A549 (cell line): ENCODE measurements around the gene C8A. TPM values are rescaled to one million over a fixed set of nuclear protein-coding genes. Genes with fewer than 3 reads are reported as not detected.
A peak's percentile ranks its signal among the peaks of the same experiment; 100 is the strongest.

Experiments
- ATAC-seq, 2 experiments: fragments of 200-7000 bp in 1 of 2; fragments of >200 bp in 1 of 2; cut with Nextera tagmentation in 1 of 2; cut with Tn5 transposase in 1 of 2; 3 replicates each; pipeline versions ENCODE4 v1.8.0 to v1.9.1; 2018 to 2020; ENCODE audit warnings: mild to moderate bottlenecking in 1 of 2, moderate library complexity in 1 of 2
- CTCF ChIA-PET: fragments of 300-600 bp; sonication (Branson Sonifier 250); formaldehyde crosslinking; extraction: SDS; loops from one replicate; lab custom pipeline; 2021; ENCODE audit warnings: antibody characterized with exemption, inconsistent platforms; lab: Yijun Ruan, JAX
- POLR2A ChIA-PET: fragments of 350-600 bp; formaldehyde crosslinking; extraction: SDS; loops from one replicate; lab custom pipeline; 2021; ENCODE audit warnings: antibody characterized with exemption, inconsistent platforms; lab: Yijun Ruan, JAX
- DNase-seq, 2 experiments: peaks; one replicate each; pipeline versions ENCODE4 v3.0.0 to v3.0.0-alpha.2; 2011 to 2016; ENCODE audit warnings: low read depth in 1 of 2, low spot score in 1 of 2
- FAIRE-seq: peaks from 2 replicates; lab custom pipeline; 2011; peaks lifted over from hg19 to GRCh38; lab: Jason Lieb, UNC
- H3K27ac ChIP-seq, 2 experiments: fragments of >200 bp; sonication (Bioruptor Twin); formaldehyde crosslinking; 3 replicates each; pipeline ENCODE4 v1.5.1; 2016 to 2017
- H3K4me1 ChIP-seq: fragments of >200 bp; sonication (Bioruptor Twin); formaldehyde crosslinking; 3 replicates; pipeline ENCODE4 v1.6.1; 2016
- H3K4me2 ChIP-seq: fragments of >200 bp; sonication (Bioruptor Twin); formaldehyde crosslinking; 3 replicates; pipeline ENCODE4 v1.6.1; 2016
- H3K4me3 ChIP-seq: fragments of >200 bp; sonication (Bioruptor Twin); formaldehyde crosslinking; 3 replicates; pipeline ENCODE4 v1.5.1; 2016
- H3K9me3 ChIP-seq: fragments of >200 bp; sonication (Bioruptor Twin); formaldehyde crosslinking; 3 replicates; pipeline ENCODE4 v1.6.1; 2016
- BHLHE40 ChIP-seq: IDR thresholded peaks from 2 replicates; pipeline ENCODE4 v1.6.1; 2012; ENCODE audit warnings: low read depth, low read length, inconsistent platforms
- CHD2 ChIP-seq: fragments of 150-350 bp; IDR thresholded peaks from 2 replicates; pipeline ENCODE4 v1.6.1; 2014; ENCODE audit warnings: low read length; ENCODE audit not compliant: partially characterized antibody
- ESRRA ChIP-seq: fragments of 150-350 bp; IDR thresholded peaks from 2 replicates; pipeline ENCODE4 v1.6.1; 2014; ENCODE audit warnings: mild to moderate bottlenecking, low read length, borderline replicate concordance
- FOSL2 ChIP-seq, 2 experiments: fragments of 450-650 bp in 1 of 2; fragments of >200 bp in 1 of 2; sonication (Bioruptor Twin) in 1 of 2; formaldehyde crosslinking; IDR thresholded peaks; 2 replicates each; pipeline versions ENCODE4 v1.5.0 to v1.6.1; 2016 to 2020; ENCODE audit warnings: mild to moderate bottlenecking in 1 of 2, moderate library complexity in 1 of 2
- HES2 ChIP-seq: fragments of >200 bp; sonication (Bioruptor Twin); formaldehyde crosslinking; IDR thresholded peaks from 2 replicates; pipeline ENCODE4 v1.6.1; 2016
- HEYL ChIP-seq: fragments of 250-450 bp; sonication (Bioruptor Pico); IDR thresholded peaks from 2 replicates; pipeline ENCODE4 v1.8.0; 2021; ENCODE audit warnings: mild to moderate bottlenecking, moderate library complexity
- HOXB13 ChIP-seq: fragments of 250-450 bp; sonication (Bioruptor Pico); IDR thresholded peaks from 2 replicates; pipeline ENCODE4 v1.5.0; 2020; ENCODE audit warnings: low read depth, mild to moderate bottlenecking, moderate library complexity
- KDM5A ChIP-seq: fragments of 200-600 bp; sonication (generic); IDR thresholded peaks from 2 replicates; pipeline ENCODE4 v1.6.1; 2016; ENCODE audit warnings: antibody characterized with exemption, mild to moderate bottlenecking
- NFE2L2 ChIP-seq: fragments of 150-350 bp; conservative IDR thresholded peaks from 2 replicates; pipeline ENCODE4 v1.6.1; 2014; ENCODE audit warnings: low read length
- PBX3 ChIP-seq: IDR thresholded peaks from 2 replicates; pipeline ENCODE4 v1.6.1; 2012
- POLR2A ChIP-seq: IDR thresholded peaks from 2 replicates; pipeline ENCODE4 v1.6.1; 2012; ENCODE audit warnings: mild to moderate bottlenecking, low read length
- POLR2AphosphoS2 ChIP-seq: conservative IDR thresholded peaks from 2 replicates; pipeline ENCODE4 v1.6.1; 2012; ENCODE audit warnings: low read length, improper control_type of control experiment, inconsistent platforms
- RAD21 ChIP-seq, 2 experiments: fragments of >200 bp in 1 of 2; sonication (Bioruptor Twin) in 1 of 2; formaldehyde crosslinking in 1 of 2; IDR thresholded peaks in 1 of 2; conservative IDR thresholded peaks in 1 of 2; 2 replicates in 1 of 2; 3 replicates in 1 of 2; pipeline ENCODE4 v1.6.1; 2012 to 2018; ENCODE audit warnings: inconsistent platforms in 1 of 2
- RARB ChIP-seq: fragments of 250-450 bp; sonication (Bioruptor Pico); IDR thresholded peaks from 2 replicates; pipeline ENCODE4 v1.8.0; 2021; ENCODE audit warnings: mild to moderate bottlenecking, moderate library complexity
- RCOR1 ChIP-seq: fragments of 150-350 bp; IDR thresholded peaks from 2 replicates; pipeline ENCODE4 v1.6.1; 2014; ENCODE audit warnings: antibody characterized with exemption, low read length, low read depth
- REST ChIP-seq: fragments of 200-600 bp; sonication (generic); IDR thresholded peaks from 2 replicates; pipeline ENCODE4 v1.6.1; 2016; ENCODE audit warnings: antibody characterized with exemption, mild to moderate bottlenecking, moderate library complexity
- RNF2 ChIP-seq: fragments of 200-600 bp; sonication (generic); IDR thresholded peaks from 2 replicates; pipeline ENCODE4 v1.6.1; 2016; ENCODE audit warnings: low read depth, mild to moderate bottlenecking, antibody characterized with exemption, moderate library complexity, borderline replicate concordance
- SMC3 ChIP-seq: fragments of >200 bp; sonication (Bioruptor Twin); formaldehyde crosslinking; IDR thresholded peaks from 3 replicates; pipeline ENCODE4 v1.6.1; 2018; ENCODE audit warnings: inconsistent platforms
- TFCP2L1 ChIP-seq: fragments of 250-450 bp; sonication (Bioruptor Pico); IDR thresholded peaks from 2 replicates; pipeline ENCODE4 v1.5.0; 2021; ENCODE audit warnings: mild to moderate bottlenecking
- TP53 ChIP-seq: fragments of 250-450 bp; sonication (Bioruptor Pico); IDR thresholded peaks from 2 replicates; pipeline ENCODE4 v1.5.0; 2021; ENCODE audit warnings: mild to moderate bottlenecking, moderate library complexity
- USF2 ChIP-seq: fragments of 450-650 bp; IDR thresholded peaks from 2 replicates; pipeline ENCODE4 v1.6.1; 2014; ENCODE audit warnings: antibody characterized with exemption
- ZFP36 ChIP-seq: fragments of 450-650 bp; IDR thresholded peaks from 2 replicates; pipeline ENCODE4 v1.6.1; 2014; ENCODE audit warnings: borderline replicate concordance; ENCODE audit not compliant: partially characterized antibody
- ZNF302 ChIP-seq: fragments of 250-450 bp; sonication (Bioruptor Pico); IDR thresholded peaks from 2 replicates; pipeline ENCODE4 v1.9.0; 2021; ENCODE audit warnings: inconsistent platforms, mild to moderate bottlenecking, moderate library complexity
- WGBS: methylation state at CpG from one replicate; pipeline ENCODE4 v1.1.6; 2017; ENCODE audit errors: missing lambda C conversion rate; 5-methylcytosine and 5-hydroxymethylcytosine counted together
- polyA plus RNA-seq, 4 experiments: library from polyadenylated mRNA; depleted of rRNA in 3 of 4; stranded (reverse); fragments of >200 nt; fragmentation: RNase III in 1 of 4; extraction: RNeasy Plus Mini Kit Qiagen cat#74134 plus additional on column Dnase treatment in 1 of 4; gene quantifications; 2 replicates in 3 of 4; 3 replicates in 1 of 4; pipeline ENCODE4 v1.2.3, GENCODE V29; 2011 to 2017

Gene C8A
- polyA plus RNA-seq, 2 of the 4 experiments (the other 2 are of a cell fraction): not detected

- H3K9me3 ChIP-seq: no peaks in the 10 kb centered on the region
- no peak overlapping the region for H3K4me3 ChIP-seq
- no peak for FAIRE-seq
- CTCF ChIA-PET: interaction anchor here (0.8 to 3.0 kb wide), 20 partner anchors 9 to 1825 kb away, joined by 3 to 13 read pairs (median 4); no protein-coding TSS in a partner anchor
- TF ChIP-seq TFCP2L1: no peak
- TF ChIP-seq REST: no peak
- no peak for TF ChIP-seq POLR2A
- TF ChIP-seq HOXB13 (CRISPR knock-in tag): no peak
- TF ChIP-seq RCOR1: no peak
- no peak for TF ChIP-seq NFE2L2
- TF ChIP-seq PBX3: no peak
- TF ChIP-seq HES2: no peak
- no peak for TF ChIP-seq ESRRA
- no peak for TF ChIP-seq USF2
- TF ChIP-seq RARB (CRISPR knock-in tag): no peak
- TF ChIP-seq RAD21 (conservative IDR thresholded peaks at IDR 0.05 in 1 of 2, IDR thresholded peaks at IDR 0.05 in 1 of 2): no peak
- TF ChIP-seq ZFP36: no peak
- TF ChIP-seq RNF2: no peak
- TF ChIP-seq, all 56 proteins: peak for 0
- DNase-seq (no peak), ATAC-seq (no peak)
- Histone ChIP-seq H3K4me1 (peaks cover 5% of the 10 kb centered on the region), H3K4me2 (peak overlapping the region; percentile 56), H3K27ac (no peak overlapping the region)
- WGBS: 0% methylated on average over 1 of the region's 1 CpG
- POLR2A ChIA-PET: no interaction called here
These were observed 33.2 kb upstream of the C8A start for GRCh38 chr1:56821462-56821797.

- Histone ChIP-seq H3K4me3 (no peak overlapping the region), H3K4me2 (no peak overlapping the region), H3K9me3 (no peaks in the 10 kb centered on the region), H3K4me1 (peaks cover 5% of the 10 kb centered on the region), H3K27ac (no peak overlapping the region)
- no peak for FAIRE-seq
- ChIA-PET CTCF (no interaction called here), POLR2A (no interaction called here)
- 63% methylated on average over 2 of the region's 2 CpGs for WGBS
- no peak for TF ChIP-seq SMC3
- TF ChIP-seq HEYL (CRISPR knock-in tag): no peak
- no peak for TF ChIP-seq KDM5A
- no peak for TF ChIP-seq USF2
- no peak for TF ChIP-seq CHD2
- TF ChIP-seq BHLHE40: no peak
- TF ChIP-seq ZNF302 (CRISPR knock-in tag): no peak
- no peak for TF ChIP-seq ESRRA
- no peak for TF ChIP-seq TP53 (CRISPR knock-in tag)
- no peak for TF ChIP-seq FOSL2 (IDR thresholded peaks at IDR 0.05)
- TF ChIP-seq FOSL2 (CRISPR knock-in tag; IDR thresholded peaks at IDR 0.05): no peak
- no peak for TF ChIP-seq POLR2AphosphoS2
- ATAC-seq: no peak
- no peak for DNase-seq
These were observed 30.3 kb upstream of the C8A start for GRCh38 chr1:56824271-56824670.
